ENCODE measurements around the gene FBXW11.

The FBXW11 gene

GRCh38 chr5:171847026-171847425 lies 159.4 kb downstream of the FBXW11 start:
- no peak for DNase-seq (ENCODE audit: insufficient read length, low spot score)
- no peak for FAIRE-seq

- no peak for DNase-seq (ENCODE audit: insufficient read length, low spot score)
- no peak for FAIRE-seq
These were observed 160.1 kb downstream of the FBXW11 start for GRCh38 chr5:171846323-171846722.

- FAIRE-seq: no peak
- DNase-seq (ENCODE audit: insufficient read length, low spot score): no peak
These were observed 160.6 kb downstream of the FBXW11 start for GRCh38 chr5:171845857-171846256.

- FAIRE-seq (no peak), DNase-seq (ENCODE audit: insufficient read length, low spot score) (no peak)
These were observed 161.3 kb downstream of the FBXW11 start for GRCh38 chr5:171845040-171845630.

- no peak for FAIRE-seq
These were observed 163.6 kb downstream of the FBXW11 start for GRCh38 chr5:171842777-171843328.

GRCh38 chr5:171841984-171842776 lies 164.3 kb downstream of the FBXW11 start:
- no peak for DNase-seq (ENCODE audit: insufficient read length, low spot score)
- FAIRE-seq: no peak

More at GRCh38 chr5:171842777-171843328, 163.6 kb downstream of the FBXW11 start:
- no peak for DNase-seq (ENCODE audit: insufficient read length, low spot score)

GRCh38 chr5:171840711-171841522 lies 165.5 kb downstream of the FBXW11 start:
- DNase-seq (ENCODE audit: insufficient read length, low spot score): no peak
- no peak for FAIRE-seq

GRCh38 chr5:171840066-171840465 lies 166.4 kb downstream of the FBXW11 start:
- DNase-seq (ENCODE audit: insufficient read length, low spot score) (no peak), FAIRE-seq (no peak)

- DNase-seq (ENCODE audit: insufficient read length, low spot score): no peak
- no peak for FAIRE-seq
These were observed 167.3 kb downstream of the FBXW11 start for GRCh38 chr5:171839112-171839511.

GRCh38 chr5:171838066-171838465 lies 168.4 kb downstream of the FBXW11 start:
- FAIRE-seq (no peak), DNase-seq (ENCODE audit: insufficient read length, low spot score) (no peak)

- DNase-seq (ENCODE audit: insufficient read length, low spot score): no peak
- FAIRE-seq: no peak
These were observed 168.9 kb downstream of the FBXW11 start for GRCh38 chr5:171837522-171837921.

- FAIRE-seq: no peak
- DNase-seq (ENCODE audit: insufficient read length, low spot score): no peak
These were observed 171.4 kb downstream of the FBXW11 start for GRCh38 chr5:171835066-171835465.

GRCh38 chr5:171834461-171834860 lies 172.0 kb downstream of the FBXW11 start:
- DNase-seq (ENCODE audit: insufficient read length, low spot score) (no peak), FAIRE-seq (no peak)

- DNase-seq (ENCODE audit: insufficient read length, low spot score): no peak
- no peak for FAIRE-seq
These were observed 173.7 kb downstream of the FBXW11 start for GRCh38 chr5:171832775-171833174.

GRCh38 chr5:171830686-171831085 lies 175.8 kb downstream of the FBXW11 start:
- DNase-seq (ENCODE audit: insufficient read length, low spot score): no peak
- FAIRE-seq: no peak

GRCh38 chr5:171827162-171827561 lies 179.3 kb downstream of the FBXW11 start:
- no peak for FAIRE-seq
- no peak for DNase-seq (ENCODE audit: insufficient read length, low spot score)

- no peak for FAIRE-seq
- DNase-seq (ENCODE audit: insufficient read length, low spot score): no peak
These were observed 180.3 kb downstream of the FBXW11 start for GRCh38 chr5:171826132-171826531.

GRCh38 chr5:171825051-171825450 lies 181.4 kb downstream of the FBXW11 start:
- DNase-seq (ENCODE audit: insufficient read length, low spot score): no peak
- no peak for FAIRE-seq

- DNase-seq (ENCODE audit: insufficient read length, low spot score) (no peak), FAIRE-seq (no peak)
These were observed 183.2 kb downstream of the FBXW11 start for GRCh38 chr5:171823269-171823668.

GRCh38 chr5:171821286-171821685 lies 185.2 kb downstream of the FBXW11 start:
- DNase-seq (ENCODE audit: insufficient read length, low spot score): no peak
- FAIRE-seq: no peak

GRCh38 chr5:171820561-171820960 lies 185.9 kb downstream of the FBXW11 start:
- DNase-seq (ENCODE audit: insufficient read length, low spot score): no peak
- FAIRE-seq: no peak

All from GM19239 (cell line).